Activated naive CD4-positive, alpha-beta T cell treated with anti-CD3 and anti-CD28 coated beads, Interleukin-2, amount 10 ng/mL, durations not matched to agents 7 days and 5 days (primary cell): ENCODE measurements around the gene HMGN5.

ENCODE experiments used
- CTCF ChIA-PET: fragments of 350-600 bp; sonication (Branson Sonifier 250); formaldehyde crosslinking; loops from one replicate; lab custom pipeline; 2021; ENCODE audit warnings: antibody characterized with exemption; lab: Charles Lee
- DNase-seq: peaks from one replicate; pipeline ENCODE4 v3.0.0-alpha.2; 2020
- H3K27ac Mint-ChIP-seq: one replicate; pipeline ENCODE4 v1.8.0; 2021; ENCODE audit warnings: mild to moderate bottlenecking, moderate library complexity, mixed read lengths
- H3K27me3 Mint-ChIP-seq: one replicate; pipeline ENCODE4 v1.8.0; 2021; ENCODE audit warnings: mild to moderate bottlenecking, mixed read lengths
- H3K36me3 Mint-ChIP-seq: one replicate; pipeline ENCODE4 v1.8.0; 2021; ENCODE audit warnings: mixed read lengths
- H3K4me1 Mint-ChIP-seq: one replicate; pipeline ENCODE4 v1.8.0; 2021; ENCODE audit warnings: mixed read lengths
- H3K4me3 Mint-ChIP-seq: one replicate; pipeline ENCODE4 v1.8.0; 2021; ENCODE audit warnings: mild to moderate bottlenecking, moderate library complexity, mixed read lengths
- H3K9me3 Mint-ChIP-seq: one replicate; pipeline ENCODE4 v1.8.0; 2021; ENCODE audit warnings: mixed read lengths

The HMGN5 gene

DNA sequence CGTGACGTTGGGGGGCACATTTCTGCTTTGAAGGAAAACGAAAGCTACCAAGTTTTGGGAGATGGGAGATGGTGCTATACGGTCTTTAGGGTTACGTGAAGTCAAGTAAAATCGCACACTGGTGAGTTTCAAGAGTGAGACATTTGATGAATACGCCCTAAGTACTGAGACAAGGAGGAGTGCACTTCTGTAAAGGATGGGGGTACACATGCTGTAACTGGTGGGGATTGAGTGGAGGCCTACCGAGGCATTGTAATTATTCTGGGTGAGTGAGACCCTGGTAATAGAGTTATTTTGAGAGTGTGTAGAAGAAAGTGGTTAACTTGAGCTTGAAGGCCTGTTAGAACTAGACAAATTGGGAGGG is 725 bp upstream of the HMGN5 start:
- Mint-ChIP-seq H3K4me1 (peaks cover 39% of the 10 kb centered on the region), H3K9me3 (no peaks in the 10 kb centered on the region), H3K36me3 (peaks cover 23% of the 10 kb centered on the region), H3K27me3 (no peaks in the 10 kb centered on the region), H3K4me3 (peak overlapping the region; percentile 96), H3K27ac (peak overlapping the region; percentile 96)
- peak; percentile 20 for DNase-seq
- CTCF ChIA-PET = interaction anchor here (0.6 to 1.5 kb wide), 3 partner anchors 10 to 82 kb away, joined by 3 to 7 read pairs (median 3); no protein-coding TSS in a partner anchor

GRCh38 chrX:81201071-81201470 is 642 bp downstream of the HMGN5 start:
- peak overlapping the region; percentile 96 for H3K27ac Mint-ChIP-seq
- CTCF ChIA-PET = interaction anchor here (1.0 kb wide), 1 partner anchor 8 kb away, joined by 3 read pairs; no protein-coding TSS in a partner anchor
- H3K4me3 Mint-ChIP-seq = peak overlapping the region; percentile 96
- H3K36me3 Mint-ChIP-seq = peaks cover 17% of the 10 kb centered on the region
- no peaks in the 10 kb centered on the region for H3K9me3 Mint-ChIP-seq
- no peaks in the 10 kb centered on the region for H3K27me3 Mint-ChIP-seq
- no peak for DNase-seq
- peaks cover 33% of the 10 kb centered on the region for H3K4me1 Mint-ChIP-seq

- CTCF ChIA-PET = interaction anchor here (1.5 to 1.7 kb wide), 2 partner anchors 182 to 318 kb away, joined by 4 to 5 read pairs; no protein-coding TSS in a partner anchor
- Mint-ChIP-seq H3K9me3 (no peaks in the 10 kb centered on the region), H3K4me1 (peaks cover 4% of the 10 kb centered on the region), H3K4me3 (no peak overlapping the region), H3K27me3 (no peaks in the 10 kb centered on the region), H3K27ac (no peak overlapping the region), H3K36me3 (no peaks in the 10 kb centered on the region)
- DNase-seq = peak; percentile 68
Measured at GRCh38 chrX:81195712-81196111, 6.0 kb downstream of the HMGN5 start.

GRCh38 chrX:81195259-81195658 is 6.5 kb downstream of the HMGN5 start:
- no peak for DNase-seq
- Mint-ChIP-seq H3K27ac (no peak overlapping the region), H3K4me1 (peaks cover 4% of the 10 kb centered on the region), H3K36me3 (no peaks in the 10 kb centered on the region), H3K9me3 (no peaks in the 10 kb centered on the region), H3K27me3 (no peaks in the 10 kb centered on the region), H3K4me3 (no peak overlapping the region)
- CTCF ChIA-PET = interaction anchor here (0.7 to 1.7 kb wide), 3 partner anchors 33 to 318 kb away, joined by 3 to 5 read pairs (median 4); no protein-coding TSS in a partner anchor

GRCh38 chrX:81174286-81174685 is 27.4 kb downstream of the HMGN5 start:
- no peak for DNase-seq
- no peaks in the 10 kb centered on the region for H3K4me1 Mint-ChIP-seq
- CTCF ChIA-PET = interaction anchor here (1.2 kb wide), 1 partner anchor 203 kb away, joined by 3 read pairs; no protein-coding TSS in a partner anchor
- no peaks in the 10 kb centered on the region for H3K27me3 Mint-ChIP-seq
- H3K4me3 Mint-ChIP-seq = no peak overlapping the region
- no peaks in the 10 kb centered on the region for H3K9me3 Mint-ChIP-seq
- no peak overlapping the region for H3K27ac Mint-ChIP-seq
- no peaks in the 10 kb centered on the region for H3K36me3 Mint-ChIP-seq

GRCh38 chrX:81168391-81168790 is 33.3 kb downstream of the HMGN5 start:
- CTCF ChIA-PET = no interaction called here
- Mint-ChIP-seq H3K9me3 (no peaks in the 10 kb centered on the region), H3K4me1 (no peaks in the 10 kb centered on the region), H3K4me3 (no peak overlapping the region), H3K36me3 (no peaks in the 10 kb centered on the region), H3K27ac (no peak overlapping the region), H3K27me3 (no peaks in the 10 kb centered on the region)
- no peak for DNase-seq

DNA sequence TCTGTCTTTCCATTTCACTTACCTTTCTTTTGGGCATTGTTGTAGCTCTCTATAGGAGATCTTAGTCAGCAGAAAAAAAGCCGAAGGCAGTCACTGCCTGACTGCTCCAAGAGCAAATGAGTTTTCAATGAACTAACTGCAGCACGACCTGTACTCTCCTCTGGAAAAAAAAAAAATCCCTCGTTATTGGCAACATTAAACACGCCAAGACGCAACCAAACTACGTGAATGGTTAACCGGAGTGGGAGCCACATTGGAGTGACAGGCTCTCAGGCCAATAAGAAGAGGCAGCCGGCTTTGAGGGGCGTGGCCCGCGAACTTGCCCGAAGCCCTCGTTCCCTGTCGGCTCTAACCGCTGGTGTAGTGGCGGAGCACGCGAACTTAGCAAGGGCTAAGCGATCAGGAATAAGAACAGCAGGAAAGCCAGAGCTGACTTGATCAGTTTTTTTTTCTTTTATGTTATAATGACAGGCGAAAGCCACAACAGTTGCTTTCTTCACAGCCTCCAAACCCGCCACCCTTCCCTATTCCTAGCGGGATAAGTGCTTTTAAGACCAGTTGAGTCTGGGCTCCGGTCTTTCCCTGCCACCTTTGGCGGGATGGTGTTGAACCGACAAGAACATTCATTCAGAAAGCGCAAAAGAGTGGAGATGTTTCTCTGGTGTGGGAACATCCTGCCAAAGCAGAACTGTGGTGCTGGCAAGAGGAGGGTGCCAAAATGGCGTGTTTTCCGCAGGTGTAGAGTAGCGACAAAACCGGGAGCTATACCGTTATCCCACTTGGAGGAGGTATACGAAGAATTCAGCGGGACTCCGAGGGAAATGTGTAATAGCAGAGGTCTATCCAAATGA is 80.0 kb downstream of the HMGN5 start:
- peak overlapping the region; percentile 89 for H3K4me3 Mint-ChIP-seq

GRCh38 chrX:81120936-81121371 is 80.8 kb downstream of the HMGN5 start:
- Mint-ChIP-seq H3K27me3 (peaks cover 18% of the 10 kb centered on the region), H3K4me1 (peaks cover 15% of the 10 kb centered on the region), H3K27ac (peak overlapping the region; percentile 91), H3K9me3 (no peaks in the 10 kb centered on the region), H3K36me3 (no peaks in the 10 kb centered on the region), H3K4me3 (peak overlapping the region; percentile 89)
- CTCF ChIA-PET = interaction anchor here (1.1 to 2.2 kb wide), 2 partner anchors 81 to 310 kb away, joined by 3 to 7 read pairs; partner anchors contain the start of genes HMGN5 and SH3BGRL
- DNase-seq = peak; percentile 56

More for the DNA sequence above, 80.0 kb downstream of the HMGN5 start:
- Mint-ChIP-seq H3K4me1 (peaks cover 15% of the 10 kb centered on the region), H3K9me3 (no peaks in the 10 kb centered on the region), H3K27me3 (peaks cover 18% of the 10 kb centered on the region), H3K27ac (peak overlapping the region; percentile 91), H3K36me3 (no peaks in the 10 kb centered on the region)
- peak; percentile 90 for DNase-seq
- CTCF ChIA-PET = interaction anchor here (1.1 to 2.2 kb wide), 2 partner anchors 80 to 310 kb away, joined by 3 to 7 read pairs; partner anchors contain the start of genes HMGN5 and SH3BGRL

GRCh38 chrX:81120258-81120935 is 81.3 kb downstream of the HMGN5 start:
- H3K9me3 Mint-ChIP-seq = no peaks in the 10 kb centered on the region
- peak overlapping the region; percentile 91 for H3K27ac Mint-ChIP-seq
- peaks cover 15% of the 10 kb centered on the region for H3K4me1 Mint-ChIP-seq
- H3K27me3 Mint-ChIP-seq = peaks cover 18% of the 10 kb centered on the region
- DNase-seq = no peak
- CTCF ChIA-PET = interaction anchor here (1.1 to 2.2 kb wide), 2 partner anchors 82 to 309 kb away, joined by 3 to 7 read pairs; partner anchors contain the start of genes HMGN5 and SH3BGRL
- peak overlapping the region; percentile 89 for H3K4me3 Mint-ChIP-seq
- H3K36me3 Mint-ChIP-seq = no peaks in the 10 kb centered on the region

- no peaks in the 10 kb centered on the region for H3K27me3 Mint-ChIP-seq
- DNase-seq = no peak
- H3K4me1 Mint-ChIP-seq = peaks cover 3% of the 10 kb centered on the region
- no peak overlapping the region for H3K27ac Mint-ChIP-seq
- no peaks in the 10 kb centered on the region for H3K9me3 Mint-ChIP-seq
- CTCF ChIA-PET = no interaction called here
- H3K36me3 Mint-ChIP-seq = no peaks in the 10 kb centered on the region
- H3K4me3 Mint-ChIP-seq = no peak overlapping the region
Measured at GRCh38 chrX:81114757-81115156, 87.0 kb downstream of the HMGN5 start.

DNA sequence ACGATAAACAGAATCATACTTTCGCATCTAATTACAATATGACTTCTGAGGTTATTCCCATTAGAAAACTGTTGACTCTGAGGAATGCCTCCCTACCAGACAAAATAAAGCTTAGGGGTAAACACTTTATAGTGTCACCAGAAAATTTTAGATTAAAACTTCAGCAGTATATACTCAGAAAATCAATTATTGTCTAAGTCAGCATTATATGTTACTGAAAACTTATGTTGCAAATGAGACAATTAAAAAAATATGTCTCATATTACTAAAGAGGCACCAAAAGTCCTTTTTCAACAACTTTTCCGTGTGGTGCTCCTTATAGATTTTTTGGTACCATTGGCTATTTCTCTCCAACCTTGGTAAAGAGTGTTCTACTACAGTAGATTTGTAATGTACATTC is 91.4 kb downstream of the HMGN5 start:
- Mint-ChIP-seq H3K4me1 (no peaks in the 10 kb centered on the region), H3K9me3 (peaks cover 9% of the 10 kb centered on the region), H3K4me3 (no peak overlapping the region), H3K27ac (no peak overlapping the region), H3K36me3 (no peaks in the 10 kb centered on the region), H3K27me3 (no peaks in the 10 kb centered on the region)
- CTCF ChIA-PET = no interaction called here
- no peak for DNase-seq

DNA sequence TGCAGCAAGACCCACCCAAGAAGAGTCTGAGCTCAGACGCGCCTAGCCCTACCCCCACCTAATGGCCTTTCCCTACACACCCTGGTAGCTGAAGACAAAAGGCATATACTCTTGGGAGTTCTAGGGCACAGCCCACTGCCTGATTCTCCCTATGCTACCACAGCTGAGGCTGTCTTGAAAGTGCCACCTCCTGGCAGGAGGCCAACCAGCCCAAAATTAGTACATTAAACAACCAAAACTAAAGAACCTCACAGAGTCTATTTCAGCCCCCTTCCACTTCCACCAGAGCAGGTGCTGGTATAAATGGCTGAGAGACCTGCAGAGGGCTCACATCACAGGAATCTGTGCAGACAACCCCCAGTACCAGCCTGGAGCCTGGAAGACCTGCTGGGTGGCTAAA is 119.1 kb downstream of the HMGN5 start:
- H3K27ac Mint-ChIP-seq = no peak overlapping the region
- H3K4me1 Mint-ChIP-seq = no peaks in the 10 kb centered on the region
- DNase-seq = no peak
- no peaks in the 10 kb centered on the region for H3K36me3 Mint-ChIP-seq
- no peaks in the 10 kb centered on the region for H3K9me3 Mint-ChIP-seq
- CTCF ChIA-PET = no interaction called here
- no peaks in the 10 kb centered on the region for H3K27me3 Mint-ChIP-seq
- no peak overlapping the region for H3K4me3 Mint-ChIP-seq
